ENCODE results near the gene SPAAR.

DNA sequence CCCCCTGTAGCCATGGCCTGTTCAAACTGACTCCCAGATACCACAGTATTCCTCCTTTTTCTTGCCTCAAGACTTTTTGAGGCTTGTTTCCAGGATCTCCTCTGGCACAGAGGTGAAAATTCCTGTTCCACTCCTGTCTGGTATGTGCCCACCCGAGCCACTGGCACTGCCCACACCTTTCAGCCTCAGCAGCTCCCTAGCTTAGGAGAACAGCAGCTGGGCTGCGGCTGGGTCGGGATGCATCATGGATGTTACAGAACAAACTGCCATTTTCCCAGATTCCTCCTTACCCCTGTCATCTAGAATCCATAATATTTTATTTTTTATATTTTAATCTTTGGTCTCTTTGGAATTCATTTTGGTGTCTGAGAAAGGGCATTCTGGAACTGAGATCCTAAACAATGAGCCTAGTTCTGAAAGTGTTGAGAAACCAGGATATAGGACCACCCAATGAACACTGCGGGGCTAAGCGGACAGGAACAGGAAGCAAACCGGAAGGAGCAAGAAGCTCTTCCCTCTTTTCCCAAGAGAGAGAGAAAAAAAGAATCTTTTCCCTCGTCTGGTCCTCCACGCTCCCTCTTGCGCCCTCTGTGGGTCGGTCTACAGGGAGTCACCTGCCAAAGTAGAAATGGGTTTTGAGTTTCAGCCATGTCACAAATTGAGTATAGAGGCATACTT is 36.2 kb downstream of the SPAAR start:
- TF ChIP-seq EZH2 (IDR thresholded peaks at IDR 0.05; ENCODE audit: insufficient read depth, low read length) = no peak
- TF ChIP-seq, protein P1, sequence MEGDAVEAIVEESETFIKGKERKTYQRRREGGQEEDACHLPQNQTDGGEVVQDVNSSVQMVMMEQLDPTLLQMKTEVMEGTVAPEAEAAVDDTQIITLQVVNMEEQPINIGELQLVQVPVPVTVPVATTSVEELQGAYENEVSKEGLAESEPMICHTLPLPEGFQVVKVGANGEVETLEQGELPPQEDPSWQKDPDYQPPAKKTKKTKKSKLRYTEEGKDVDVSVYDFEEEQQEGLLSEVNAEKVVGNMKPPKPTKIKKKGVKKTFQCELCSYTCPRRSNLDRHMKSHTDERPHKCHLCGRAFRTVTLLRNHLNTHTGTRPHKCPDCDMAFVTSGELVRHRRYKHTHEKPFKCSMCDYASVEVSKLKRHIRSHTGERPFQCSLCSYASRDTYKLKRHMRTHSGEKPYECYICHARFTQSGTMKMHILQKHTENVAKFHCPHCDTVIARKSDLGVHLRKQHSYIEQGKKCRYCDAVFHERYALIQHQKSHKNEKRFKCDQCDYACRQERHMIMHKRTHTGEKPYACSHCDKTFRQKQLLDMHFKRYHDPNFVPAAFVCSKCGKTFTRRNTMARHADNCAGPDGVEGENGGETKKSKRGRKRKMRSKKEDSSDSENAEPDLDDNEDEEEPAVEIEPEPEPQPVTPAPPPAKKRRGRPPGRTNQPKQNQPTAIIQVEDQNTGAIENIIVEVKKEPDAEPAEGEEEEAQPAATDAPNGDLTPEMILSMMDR (IDR thresholded peaks at IDR 0.05; ENCODE audit: insufficient read depth, low read depth, low read length) = peak; percentile 90
